Measurements from ENCODE around the gene NSUN6. TPM values are rescaled to one million over a fixed set of nuclear protein-coding genes. Genes with fewer than 3 reads are reported as not detected.

NSUN6 gene
- total RNA-seq, 4 donors from 2014 or later: 7.3 to 17.8 (median 7.9) TPM

- TF ChIP-seq CTCF (IDR thresholded peaks at IDR 0.05): no peak
- ATAC-seq (ENCODE audit: low FRiP score) (no peak), DNase-seq (ENCODE audit: low spot score) (no peak)
Observed at GRCh38 chr10:18501198-18501597, 150.2 kb downstream of the NSUN6 start.

- ATAC-seq (ENCODE audit: low FRiP score): no peak
- DNase-seq (ENCODE audit: low spot score): no peak
- TF ChIP-seq CTCF (IDR thresholded peaks at IDR 0.05): no peak
Observed at GRCh38 chr10:18500576-18500975, 150.8 kb downstream of the NSUN6 start.

- no peak for ATAC-seq (ENCODE audit: low FRiP score)
- no peak for DNase-seq (ENCODE audit: low spot score)
- TF ChIP-seq CTCF (IDR thresholded peaks at IDR 0.05): no peak
Observed at GRCh38 chr10:18498998-18499397, 152.4 kb downstream of the NSUN6 start.

- no peak for DNase-seq (ENCODE audit: low spot score)
- ATAC-seq (ENCODE audit: low FRiP score): no peak
- TF ChIP-seq CTCF (IDR thresholded peaks at IDR 0.05): no peak
Observed at GRCh38 chr10:18497806-18498369, 153.5 kb downstream of the NSUN6 start.

Other genes starting within 250 kb of the NSUN6 start
- 10 to 100 TPM; 10.7 to 37.3 (median 18.2) TPM for gene ARL5B, start 7.8 kb upstream of the NSUN6 start, total RNA-seq

Measured in omental fat pad (tissue), 4 donors.